B cell (primary cell): Measurements from ENCODE around the gene LIPC. TPM values are rescaled to one million over a fixed set of nuclear protein-coding genes. Genes with fewer than 3 reads are reported as not detected.

ENCODE experiments used
- ATAC-seq: fragments of 200-7000 bp; cut with Tn5 transposase; one replicate; pipeline ENCODE4 v1.10.0; 2021; ENCODE audit warnings: low read depth, mild to moderate bottlenecking, moderate number of reproducible peaks, moderate library complexity
- CTCF ChIA-PET: fragments of 350-600 bp; sonication (Branson Sonifier 250); formaldehyde crosslinking; loops from one replicate; lab custom pipeline; 2021; ENCODE audit warnings: antibody characterized with exemption, inconsistent platforms; lab: Charles Lee
- POLR2A ChIA-PET: fragments of 350-600 bp; sonication (Branson Sonifier 250); formaldehyde crosslinking; loops from one replicate; lab custom pipeline; 2021; ENCODE audit warnings: antibody characterized with exemption; lab: Charles Lee
- DNase-seq: peaks from one replicate; pipeline ENCODE4 v3.0.0; 2013
- H2AFZ ChIP-seq: 2 replicates; pipeline ENCODE4 v1.6.1; 2012; ENCODE audit warnings: mild to moderate bottlenecking, low read depth, low read length; ENCODE audit not compliant: insufficient read depth, poor library complexity, severe bottlenecking
- H3K27ac ChIP-seq, 2 donors: 1 replicate in 1 of 2; 2 replicates in 1 of 2; pipeline ENCODE4 v1.5.1; 2012 to 2013; ENCODE audit warnings: low read length in 2 of 2, mild to moderate bottlenecking in 2 of 2, moderate library complexity in 1 of 2
- H3K27me3 ChIP-seq, 4 experiments: fragments of 200-600 bp in 1 of 4; sonication (generic) in 1 of 4; replicated peaks in 1 of 4; 1 replicate in 2 of 4; 2 replicates in 2 of 4; pipeline versions ENCODE4 v1.6.1 to v1.7.0; 2013 to 2016; ENCODE audit warnings: low read length in 3 of 4, mild to moderate bottlenecking in 2 of 4, mixed read lengths in 1 of 4, moderate library complexity in 1 of 4; ENCODE audit not compliant: insufficient read depth in 4 of 4, control insufficient read depth in 3 of 4; ENCODE audit errors: control extremely low read depth in 1 of 4
- H3K36me3 ChIP-seq, 2 experiments: replicated peaks in 1 of 2; 1 replicate in 1 of 2; 2 replicates in 1 of 2; pipeline versions ENCODE4 v1.6.1 to v1.7.1; 2013; ENCODE audit warnings: low read length in 1 of 2; ENCODE audit not compliant: insufficient read depth in 2 of 2, control insufficient read depth in 1 of 2; ENCODE audit errors: control extremely low read depth in 1 of 2, extremely low read depth in 1 of 2
- H3K4me1 ChIP-seq, 2 donors: fragments of 200-600 bp in 1 of 2; sonication (generic) in 1 of 2; 1 replicate in 1 of 2; 2 replicates in 1 of 2; pipeline versions ENCODE4 v1.5.1 to v1.6.1; 2013 to 2017; ENCODE audit warnings: low read length in 2 of 2; ENCODE audit not compliant: control insufficient read depth in 2 of 2, insufficient read depth in 2 of 2
- H3K4me2 ChIP-seq: replicated peaks from 2 replicates; pipeline ENCODE3; 2012; ENCODE audit warnings: mild to moderate bottlenecking, low read depth, low read length; ENCODE audit not compliant: poor library complexity, severe bottlenecking
- H3K4me3 ChIP-seq, 5 experiments: fragments of 200-600 bp in 1 of 5; sonication (generic) in 1 of 5; 1 replicate in 3 of 5; 2 replicates in 2 of 5; pipeline versions ENCODE4 v1.5.1 to v1.7.0; 2011 to 2016; ENCODE audit warnings: low read length in 4 of 5, mild to moderate bottlenecking in 4 of 5, low read depth in 2 of 5, control low read depth in 1 of 5, moderate library complexity in 1 of 5; ENCODE audit not compliant: insufficient read depth in 1 of 5; ENCODE audit errors: control extremely low read depth in 1 of 5, extremely low read depth in 1 of 5
- H3K79me2 ChIP-seq: fragments of 200-600 bp; sonication (generic); one replicate; pipeline ENCODE4 v1.6.0; 2016; ENCODE audit warnings: low read length; ENCODE audit not compliant: control insufficient read depth, insufficient read depth
- H3K9ac ChIP-seq: fragments of 200-600 bp; sonication (generic); 2 replicates; pipeline ENCODE4 v1.6.1; 2017; ENCODE audit warnings: mild to moderate bottlenecking, low read length, moderate library complexity
- H3K9me3 ChIP-seq, 3 donors: one replicate each; pipeline versions ENCODE4 v1.6.1 to v1.7.1; 2013; ENCODE audit warnings: low read length in 2 of 3; ENCODE audit not compliant: control insufficient read depth in 2 of 3, insufficient read depth in 1 of 3; ENCODE audit errors: control extremely low read depth in 1 of 3
- H4K20me1 ChIP-seq: 2 replicates; pipeline ENCODE4 v1.6.0; 2012; ENCODE audit warnings: mild to moderate bottlenecking, low read length; ENCODE audit not compliant: insufficient read depth, control insufficient read depth, poor library complexity, severe bottlenecking
- H3K27ac Mint-ChIP-seq: one replicate; pipeline ENCODE4 v1.8.0; 2021; ENCODE audit warnings: mixed read lengths
- H3K27me3 Mint-ChIP-seq: one replicate; pipeline ENCODE4 v1.8.0; 2021; ENCODE audit warnings: mixed read lengths
- H3K4me1 Mint-ChIP-seq: one replicate; pipeline ENCODE4 v1.8.0; 2021; ENCODE audit warnings: mixed read lengths
- H3K4me3 Mint-ChIP-seq: one replicate; pipeline ENCODE4 v1.8.0; 2021; ENCODE audit warnings: mixed read lengths
- H3K9me3 Mint-ChIP-seq: one replicate; pipeline ENCODE4 v1.8.0; 2022; ENCODE audit warnings: mixed read lengths; ENCODE audit not compliant: insufficient read depth
- CTCF ChIP-seq: fragments of 200-600 bp; IDR thresholded peaks from one replicate; pipeline ENCODE4 v1.8.0; 2022; ENCODE audit warnings: antibody characterized with exemption, mild to moderate bottlenecking
- EZH2 ChIP-seq: IDR thresholded peaks from 2 replicates; pipeline ENCODE4 v1.6.1; 2012; ENCODE audit warnings: borderline replicate concordance, low read depth, mild to moderate bottlenecking, moderate library complexity, low read length; ENCODE audit not compliant: insufficient read depth, poor library complexity, severe bottlenecking
- WGBS: methylation state at CpG from one replicate; pipeline ENCODE4 v1.1.5; 2013; ENCODE audit warnings: missing lambda C conversion rate; ENCODE audit not compliant: insufficient coverage; 5-methylcytosine and 5-hydroxymethylcytosine counted together
- intact Hi-C: fragments of 100-400 bp; cut with micrococcal nuclease; formaldehyde crosslinking; loops from one replicate; pipeline ENCODE4 v1.10.0; 2022
- polyA plus RNA-seq: library from polyadenylated mRNA; depleted of rRNA; stranded (reverse); fragments of >200 nt; gene quantifications from 2 replicates; pipeline ENCODE4 v1.2.3, GENCODE V29; 2012
- total RNA-seq, 2 donors: library from RNA; stranded (reverse); fragments of 120-200 nt in 1 of 2; gene quantifications; 1 replicate in 1 of 2; 2 replicates in 1 of 2; pipeline versions ENCODE4 v1.2.3 to v1.2.4, GENCODE V29; 2013 to 2022

The LIPC gene
- total and polyA plus RNA-seq, 2 donors (not counting 1 experiment from before 2014, with no cell fraction given): not detected

DNA sequence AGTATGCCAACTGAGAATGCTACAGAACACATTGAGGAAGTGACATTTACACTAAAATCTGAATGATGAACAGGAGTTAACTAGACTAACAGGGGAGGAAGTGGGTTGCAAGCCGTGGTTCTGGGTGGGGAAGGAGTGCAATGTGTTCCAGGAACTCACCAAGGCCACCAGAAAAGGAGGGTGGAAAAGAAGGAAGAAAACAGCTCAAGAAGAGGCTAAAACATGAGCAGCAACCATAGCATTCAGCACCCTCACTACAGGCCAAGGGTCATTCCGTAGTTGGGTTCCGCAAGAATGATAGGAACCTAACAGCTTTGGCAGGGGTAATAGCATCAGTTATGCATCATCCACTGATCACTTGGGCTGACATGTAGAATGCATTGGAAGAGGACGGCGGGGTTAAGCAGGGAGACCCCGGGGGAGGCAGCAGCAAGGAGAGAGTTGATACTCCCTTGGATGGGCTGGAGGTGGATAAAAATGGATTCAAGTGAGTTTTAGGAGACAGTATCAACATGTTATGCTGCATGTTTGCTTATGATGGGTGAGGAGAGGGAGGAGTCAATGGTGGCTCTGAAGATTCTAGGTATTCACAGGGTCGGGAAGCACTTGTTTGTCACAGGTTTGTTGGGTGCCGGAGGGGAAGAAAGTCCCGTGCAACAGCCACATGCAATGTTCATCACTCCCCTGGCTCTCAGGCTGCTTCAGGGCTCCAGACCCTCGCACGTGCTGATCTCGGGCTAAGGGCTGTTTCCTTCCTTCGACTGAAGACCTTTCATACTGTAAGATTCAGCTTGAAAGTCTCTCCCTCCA is 53.2 kb downstream of the LIPC start:
- peaks cover 2% of the 10 kb centered on the region for H3K9me3 Mint-ChIP-seq
- POLR2A ChIA-PET: no interaction called here
- intact Hi-C loops: no loop called here

More for the DNA sequence above, 53.2 kb downstream of the LIPC start:
- H3K9me3 ChIP-seq: peaks cover 0 to 5% (median 0%) of the 10 kb centered on the region in 3 donors
- no peaks in the 10 kb centered on the region for H3K4me1 ChIP-seq
- no peak overlapping the region for H3K27ac ChIP-seq
- no peak overlapping the region for H2AFZ ChIP-seq
- H3K9ac ChIP-seq: no peak overlapping the region
- CTCF ChIA-PET: no interaction called here
- no peak overlapping the region for H3K4me2 ChIP-seq
- H3K79me2 ChIP-seq: no peaks in the 10 kb centered on the region
- no peaks in the 10 kb centered on the region for H3K27me3 Mint-ChIP-seq
- H3K27me3 ChIP-seq: peaks cover 0 to 5% (median 0%) of the 10 kb centered on the region in 4 experiments
- no peaks in the 10 kb centered on the region for H3K4me1 Mint-ChIP-seq
- H3K36me3 ChIP-seq: no peaks in the 10 kb centered on the region
- WGBS: 80% methylated on average over 12 of the region's 13 CpGs
- ATAC-seq (no peak), DNase-seq (no peak)
- H4K20me1 ChIP-seq: no peaks in the 10 kb centered on the region
- H3K4me3 Mint-ChIP-seq: no peak overlapping the region
- TF ChIP-seq CTCF: no peak
- no peak for TF ChIP-seq EZH2
- no peak overlapping the region for H3K27ac Mint-ChIP-seq
- no peak overlapping the region for H3K4me3 ChIP-seq
